H9 (cell line): ENCODE measurements around the gene FGF3. TPM values are rescaled to one million over a fixed set of nuclear protein-coding genes. Genes with fewer than 3 reads are reported as not detected.

ENCODE experiments used
- DNase-seq: peaks from one replicate; pipeline ENCODE4 v3.0.0-alpha.2; 2017
- H2AFZ ChIP-seq: one replicate; pipeline ENCODE4 v1.6.1; 2013; ENCODE audit warnings: mild to moderate bottlenecking, low read length, control low read depth, moderate library complexity
- H2AK5ac ChIP-seq: 2 replicates; pipeline ENCODE4 v1.6.1; 2013; ENCODE audit warnings: low read length, control low read depth, mixed read lengths; ENCODE audit not compliant: insufficient read length
- H2BK120ac ChIP-seq: one replicate; pipeline ENCODE4 v1.6.1; 2013; ENCODE audit warnings: low read depth, mild to moderate bottlenecking, low read length, control low read depth, inconsistent platforms; ENCODE audit not compliant: poor library complexity, severe bottlenecking
- H2BK12ac ChIP-seq: 2 replicates; pipeline ENCODE4 v1.6.1; 2013; ENCODE audit warnings: low read length, control low read depth, mixed read lengths, low read depth; ENCODE audit not compliant: insufficient read length
- H2BK15ac ChIP-seq: 2 replicates; pipeline ENCODE4 v1.6.1; 2013; ENCODE audit warnings: low read depth, low read length, control low read depth
- H2BK20ac ChIP-seq: one replicate; pipeline ENCODE4 v1.6.1; 2013; ENCODE audit warnings: low read depth, mild to moderate bottlenecking, low read length, control low read depth, inconsistent platforms; ENCODE audit not compliant: poor library complexity, severe bottlenecking
- H2BK5ac ChIP-seq: 2 replicates; pipeline ENCODE4 v1.6.1; 2013; ENCODE audit warnings: low read length, control low read depth, mixed read lengths; ENCODE audit not compliant: insufficient read length
- H3K14ac ChIP-seq: 2 replicates; pipeline ENCODE4 v1.6.1; 2013; ENCODE audit warnings: low read length, control low read depth; ENCODE audit not compliant: insufficient read depth
- H3K18ac ChIP-seq: 2 replicates; pipeline ENCODE4 v1.6.1; 2013; ENCODE audit warnings: low read depth, mild to moderate bottlenecking, mixed read lengths, low read length, control low read depth; ENCODE audit not compliant: insufficient read length
- H3K23ac ChIP-seq: 2 replicates; pipeline ENCODE4 v1.6.1; 2013; ENCODE audit warnings: low read length, control low read depth, mixed read lengths, low read depth; ENCODE audit not compliant: insufficient read length
- H3K23me2 ChIP-seq: 2 replicates; pipeline ENCODE4 v1.6.1; 2013; ENCODE audit warnings: low read depth, mild to moderate bottlenecking, mixed read lengths, low read length, control low read depth; ENCODE audit not compliant: insufficient read length, poor library complexity, severe bottlenecking
- H3K27ac ChIP-seq: 2 replicates; pipeline ENCODE4 v1.5.1; 2013; ENCODE audit warnings: low read length, control low read depth, mixed read lengths, low read depth; ENCODE audit not compliant: insufficient read length
- H3K27me3 ChIP-seq: 2 replicates; pipeline ENCODE4 v1.6.1; 2013; ENCODE audit warnings: low read length, control low read depth, inconsistent platforms; ENCODE audit not compliant: insufficient read depth
- H3K4ac ChIP-seq: 2 replicates; pipeline ENCODE4 v1.6.1; 2013; ENCODE audit warnings: low read depth, mild to moderate bottlenecking, control low read depth, inconsistent platforms, low read length, moderate library complexity
- H3K4me1 ChIP-seq: 2 replicates; pipeline ENCODE4 v1.6.1; 2013; ENCODE audit warnings: low read length, control low read depth, inconsistent platforms; ENCODE audit not compliant: insufficient read depth
- H3K4me2 ChIP-seq: 2 replicates; pipeline ENCODE4 v1.6.1; 2013; ENCODE audit warnings: low read length, control low read depth, mixed read lengths; ENCODE audit not compliant: insufficient read length, insufficient read depth
- H3K56ac ChIP-seq: 2 replicates; pipeline ENCODE4 v1.6.1; 2013; ENCODE audit warnings: low read depth, mild to moderate bottlenecking, mixed read lengths, low read length, control low read depth; ENCODE audit not compliant: insufficient read length
- H3K79me1 ChIP-seq: 2 replicates; pipeline ENCODE4 v1.6.1; 2013; ENCODE audit warnings: low read depth, mild to moderate bottlenecking, moderate library complexity, low read length, control low read depth, inconsistent platforms; ENCODE audit not compliant: insufficient read depth, poor library complexity, severe bottlenecking
- H3K79me2 ChIP-seq: 2 replicates; pipeline ENCODE4 v1.6.1; 2013; ENCODE audit warnings: low read length, control low read depth, inconsistent platforms; ENCODE audit not compliant: insufficient read depth
- H3K9ac ChIP-seq: 2 replicates; pipeline ENCODE4 v1.6.1; 2013; ENCODE audit warnings: low read length, control low read depth, mixed read lengths; ENCODE audit not compliant: insufficient read length; ENCODE audit errors: extremely low read depth
- H3K9me3 ChIP-seq: one replicate; pipeline ENCODE4 v1.6.1; 2013; ENCODE audit warnings: low read depth, low read length, inconsistent platforms; ENCODE audit not compliant: control insufficient read depth
- H3T11ph ChIP-seq: one replicate; pipeline ENCODE4 v1.6.1; 2013; ENCODE audit warnings: mild to moderate bottlenecking, low read length, control low read depth, inconsistent platforms
- H4K20me1 ChIP-seq: one replicate; pipeline ENCODE4 v1.6.1; 2013; ENCODE audit not compliant: control insufficient read depth, insufficient read length, insufficient read depth
- H4K5ac ChIP-seq: 2 replicates; pipeline ENCODE4 v1.6.1; 2013; ENCODE audit warnings: low read depth, mild to moderate bottlenecking, mixed read lengths, low read length, control low read depth; ENCODE audit not compliant: insufficient read length
- H4K8ac ChIP-seq: replicated peaks from 2 replicates; pipeline ENCODE4 v1.6.1; 2013; ENCODE audit warnings: low read length, control low read depth, mixed read lengths, low read depth; ENCODE audit not compliant: insufficient read length
- H4K91ac ChIP-seq: 2 replicates; pipeline ENCODE4 v1.6.1; 2013; ENCODE audit warnings: low read depth, mild to moderate bottlenecking, moderate library complexity, mixed read lengths, low read length, control low read depth; ENCODE audit not compliant: insufficient read length
- H3K27ac Mint-ChIP-seq, 3 experiments: 2 replicates in 2 of 3; 3 replicates in 1 of 3; pipeline ENCODE4 v1.8.0; 2020 to 2021; ENCODE audit warnings: mixed read lengths in 3 of 3, mild to moderate bottlenecking in 1 of 3, moderate library complexity in 1 of 3
- H3K27me3 Mint-ChIP-seq: 2 replicates; pipeline ENCODE4 v1.8.0; 2021; ENCODE audit warnings: low read depth, mild to moderate bottlenecking, moderate library complexity, mixed read lengths
- H3K36me3 Mint-ChIP-seq, 3 experiments: 2 replicates in 2 of 3; 3 replicates in 1 of 3; pipeline ENCODE4 v1.8.0; 2020 to 2021; ENCODE audit warnings: low read depth in 3 of 3, mixed read lengths in 3 of 3; ENCODE audit not compliant: insufficient read depth in 1 of 3
- H3K4me1 Mint-ChIP-seq, 2 experiments: 2 replicates each; pipeline ENCODE4 v1.8.0; 2020; ENCODE audit warnings: mixed read lengths in 2 of 2
- H3K4me3 Mint-ChIP-seq, 2 experiments: 2 replicates in 1 of 2; 3 replicates in 1 of 2; pipeline ENCODE4 v1.8.0; 2020 to 2021; ENCODE audit warnings: mild to moderate bottlenecking in 2 of 2, mixed read lengths in 2 of 2, moderate library complexity in 1 of 2
- H3K9me3 Mint-ChIP-seq, 2 experiments: 2 replicates in 1 of 2; 3 replicates in 1 of 2; pipeline ENCODE4 v1.8.0; 2020; ENCODE audit warnings: mild to moderate bottlenecking in 2 of 2, mixed read lengths in 2 of 2, moderate library complexity in 1 of 2
- WGBS: extraction: QIAGEN DNeasy Blood & Tissue Kit; methylation state at CpG from one replicate; pipeline ENCODE4 v1.1.7; 2013; ENCODE audit warnings: missing lambda C conversion rate, low lambda C conversion rate, mixed read lengths; ENCODE audit not compliant: insufficient read length; ENCODE audit errors: extremely low coverage; 5-methylcytosine and 5-hydroxymethylcytosine counted together
- total RNA-seq: library from RNA; stranded (reverse); gene quantifications from 2 replicates; pipeline ENCODE4 v1.2.1, GENCODE V29; 2021
- TF ChIP-seq, protein P1 (sequence below): fragments of 200-600 bp; sonication (generic); conservative IDR thresholded peaks from 3 replicates; pipeline ENCODE4 v1.8.0; 2021; ENCODE audit warnings: antibody characterized with exemption, mild to moderate bottlenecking

Gene FGF3
- total RNA-seq, 1 experiment from 2014 or later: not detected

- no peaks in the 10 kb centered on the region for H3K79me2 ChIP-seq
- no peak within 1 kb of the TSS for H3T11ph ChIP-seq
- H2BK120ac ChIP-seq: no peak within 1 kb of the TSS
- Mint-ChIP-seq H3K27me3 (peaks cover 60% of the 10 kb centered on the region), H3K27ac (no peak within 1 kb of the TSS), H3K9me3 (no peaks in the 10 kb centered on the region), H3K36me3 (no peaks in the 10 kb centered on the region), H3K4me1 (peaks cover 37 to 44% of the 10 kb centered on the region in 2 experiments), H3K4me3 (peak within 1 kb of the TSS; percentile 56 to 80)
- H3K4me1 ChIP-seq: peaks cover 13% of the 10 kb centered on the region; the same call in 1 of the 2 replicates
- H3K4me2 ChIP-seq: peak within 1 kb of the TSS; percentile 63
- no peak within 1 kb of the TSS for H3K56ac ChIP-seq
- peaks cover 4% of the 10 kb centered on the region for H3K23me2 ChIP-seq
- no peaks in the 10 kb centered on the region for H3K9me3 ChIP-seq
- no CpG with 5 or more reads among the region's 66 CpGs for WGBS
- H2AFZ ChIP-seq: no peak within 1 kb of the TSS
- H3K27me3 ChIP-seq: peaks cover 21% of the 10 kb centered on the region
- H3K27ac ChIP-seq: no peak within 1 kb of the TSS
- DNase-seq: peak; percentile 69
- H4K20me1 ChIP-seq: no peaks in the 10 kb centered on the region
- no peak within 1 kb of the TSS for H3K23ac ChIP-seq
- no peak within 1 kb of the TSS for H3K18ac ChIP-seq
- H2BK5ac ChIP-seq: no peak within 1 kb of the TSS
- H4K8ac ChIP-seq: no peak within 1 kb of the TSS
- no peak within 1 kb of the TSS for H2AK5ac ChIP-seq
- TF ChIP-seq, protein P1, sequence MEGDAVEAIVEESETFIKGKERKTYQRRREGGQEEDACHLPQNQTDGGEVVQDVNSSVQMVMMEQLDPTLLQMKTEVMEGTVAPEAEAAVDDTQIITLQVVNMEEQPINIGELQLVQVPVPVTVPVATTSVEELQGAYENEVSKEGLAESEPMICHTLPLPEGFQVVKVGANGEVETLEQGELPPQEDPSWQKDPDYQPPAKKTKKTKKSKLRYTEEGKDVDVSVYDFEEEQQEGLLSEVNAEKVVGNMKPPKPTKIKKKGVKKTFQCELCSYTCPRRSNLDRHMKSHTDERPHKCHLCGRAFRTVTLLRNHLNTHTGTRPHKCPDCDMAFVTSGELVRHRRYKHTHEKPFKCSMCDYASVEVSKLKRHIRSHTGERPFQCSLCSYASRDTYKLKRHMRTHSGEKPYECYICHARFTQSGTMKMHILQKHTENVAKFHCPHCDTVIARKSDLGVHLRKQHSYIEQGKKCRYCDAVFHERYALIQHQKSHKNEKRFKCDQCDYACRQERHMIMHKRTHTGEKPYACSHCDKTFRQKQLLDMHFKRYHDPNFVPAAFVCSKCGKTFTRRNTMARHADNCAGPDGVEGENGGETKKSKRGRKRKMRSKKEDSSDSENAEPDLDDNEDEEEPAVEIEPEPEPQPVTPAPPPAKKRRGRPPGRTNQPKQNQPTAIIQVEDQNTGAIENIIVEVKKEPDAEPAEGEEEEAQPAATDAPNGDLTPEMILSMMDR: no peak
- H3K4ac ChIP-seq: no peak within 1 kb of the TSS
- no peak within 1 kb of the TSS for H4K91ac ChIP-seq
- H3K9ac ChIP-seq: no peak within 1 kb of the TSS
- no peak within 1 kb of the TSS for H3K14ac ChIP-seq
- no peak within 1 kb of the TSS for H4K5ac ChIP-seq
- H2BK20ac ChIP-seq: no peak within 1 kb of the TSS
- no peak within 1 kb of the TSS for H2BK12ac ChIP-seq
- H3K79me1 ChIP-seq: no peaks in the 10 kb centered on the region
- no peak within 1 kb of the TSS; the same call in 1 of the 2 replicates for H2BK15ac ChIP-seq
Measured at GRCh38 chr11:69775163-69775755, 44.0 kb downstream of the FGF3 start, which contains the start of gene FGF4. Gene FGF4 (minus strand): TSS chr11:69775341. CDS start chr11:69775084, 257 bp downstream.
